Measurements from ENCODE around the gene SMARCA2.

SMARCA2 gene

GRCh38 chr9:2043243-2043642 is 28.1 kb downstream of the SMARCA2 start:
- DNase-seq (ENCODE audit: low read depth): no peak

GRCh38 chr9:2043881-2044462 is 28.8 kb downstream of the SMARCA2 start:
- no peak for DNase-seq (ENCODE audit: low read depth)

GRCh38 chr9:2047144-2047671 is 32.1 kb downstream of the SMARCA2 start:
- no peak for DNase-seq (ENCODE audit: low read depth)

- no peak for DNase-seq (ENCODE audit: low read depth)
These were observed 32.8 kb downstream of the SMARCA2 start for GRCh38 chr9:2047916-2048315.

- DNase-seq (ENCODE audit: low read depth): no peak
These were observed 35.1 kb downstream of the SMARCA2 start for GRCh38 chr9:2050236-2050635.

- DNase-seq (ENCODE audit: low read depth): no peak
These were observed 39.0 kb downstream of the SMARCA2 start for GRCh38 chr9:2053883-2054845.

GRCh38 chr9:2055203-2055658 is 40.1 kb downstream of the SMARCA2 start:
- no peak for DNase-seq (ENCODE audit: low read depth)

GRCh38 chr9:2059274-2059929 is 44.3 kb downstream of the SMARCA2 start:
- no peak for DNase-seq (ENCODE audit: low read depth)

GRCh38 chr9:2060424-2060823 is 45.3 kb downstream of the SMARCA2 start:
- DNase-seq (ENCODE audit: low read depth): no peak

- no peak for DNase-seq (ENCODE audit: low read depth)
These were observed 50.6 kb downstream of the SMARCA2 start for GRCh38 chr9:2065704-2066103.

GRCh38 chr9:2066312-2067273 is 51.4 kb downstream of the SMARCA2 start:
- no peak for DNase-seq (ENCODE audit: low read depth)

GRCh38 chr9:2072752-2073405 is 57.7 kb downstream of the SMARCA2 start:
- DNase-seq (ENCODE audit: low read depth): no peak

- DNase-seq (ENCODE audit: low read depth): no peak
These were observed 67.6 kb downstream of the SMARCA2 start for GRCh38 chr9:2082772-2083171.

GRCh38 chr9:2083479-2083878 is 68.3 kb downstream of the SMARCA2 start:
- DNase-seq (ENCODE audit: low read depth): no peak

- DNase-seq (ENCODE audit: low read depth): no peak
These were observed 70.6 kb downstream of the SMARCA2 start for GRCh38 chr9:2085716-2086115.

GRCh38 chr9:2086116-2086515 is 71.0 kb downstream of the SMARCA2 start:
- no peak for DNase-seq (ENCODE audit: low read depth)

GRCh38 chr9:2086971-2087370 is 71.8 kb downstream of the SMARCA2 start:
- DNase-seq (ENCODE audit: low read depth): no peak

GRCh38 chr9:2087500-2088313 is 72.6 kb downstream of the SMARCA2 start:
- DNase-seq (ENCODE audit: low read depth): peak; percentile 39

- no peak for DNase-seq (ENCODE audit: low read depth)
These were observed 78.9 kb downstream of the SMARCA2 start for GRCh38 chr9:2093920-2094597.
